Activated CD4-positive, alpha-beta T cell treated with anti-CD3 and anti-CD28 coated beads for 4 hours (primary cell): ENCODE measurements around the gene FAM200B.

Experiments
- DNase-seq, 2 donors: peaks; one replicate each; pipeline ENCODE4 v3.0.0-alpha.2; 2020

The FAM200B gene

DNA sequence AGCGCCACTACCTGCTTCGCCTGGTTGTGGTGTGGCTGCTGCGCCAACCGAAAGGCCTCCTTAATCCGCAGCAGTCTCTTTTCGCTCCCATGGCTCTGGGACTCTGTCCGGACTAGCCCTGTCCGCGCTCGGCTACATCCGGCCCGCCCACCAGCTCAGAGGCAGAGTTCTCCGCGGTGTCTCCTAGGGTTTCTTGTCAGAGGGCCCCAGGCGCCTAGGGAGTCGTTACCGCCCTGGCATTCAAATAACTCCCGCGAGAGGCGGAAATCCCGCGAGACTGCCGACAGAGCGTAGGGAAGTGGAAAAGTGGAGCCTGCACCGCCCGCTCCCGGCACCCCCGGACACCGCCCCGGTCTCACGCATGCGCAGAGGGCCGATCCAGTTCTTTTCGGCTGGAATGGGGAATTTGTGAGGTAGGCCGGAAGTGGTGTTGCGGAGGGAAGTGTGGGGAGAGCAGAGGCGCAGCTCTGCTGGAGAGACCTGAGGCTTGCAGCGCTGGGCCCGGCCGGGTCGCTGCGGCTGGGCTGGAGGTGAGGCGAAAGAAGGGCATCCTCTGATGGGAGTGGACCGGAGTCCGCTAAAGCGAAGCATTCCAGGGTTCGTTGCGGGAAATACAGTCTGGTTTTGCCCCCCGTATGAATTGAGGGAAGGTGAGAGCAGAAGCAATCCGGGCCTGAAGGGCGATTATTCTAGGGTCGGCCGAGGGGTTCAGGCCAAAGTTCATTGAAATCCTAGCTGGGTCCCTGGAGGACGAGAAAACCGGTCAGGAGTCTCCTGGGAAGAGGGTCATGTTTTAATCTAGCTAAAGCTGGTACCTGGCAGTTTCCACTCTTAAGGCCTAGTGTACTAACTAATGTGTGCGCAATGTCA, at the start of gene FAM200B:
TSS of gene FAM200B (plus strand) at position 456 of the 870 bp plus-strand sequence. CDS start 5,151 bp downstream, outside the sequence.
- DNase-seq = peak; percentile 94 to 98

- DNase-seq = no peak
Observed at GRCh38 chr4:15636818-15637217, 44.8 kb upstream of the FAM200B start.

DNA sequence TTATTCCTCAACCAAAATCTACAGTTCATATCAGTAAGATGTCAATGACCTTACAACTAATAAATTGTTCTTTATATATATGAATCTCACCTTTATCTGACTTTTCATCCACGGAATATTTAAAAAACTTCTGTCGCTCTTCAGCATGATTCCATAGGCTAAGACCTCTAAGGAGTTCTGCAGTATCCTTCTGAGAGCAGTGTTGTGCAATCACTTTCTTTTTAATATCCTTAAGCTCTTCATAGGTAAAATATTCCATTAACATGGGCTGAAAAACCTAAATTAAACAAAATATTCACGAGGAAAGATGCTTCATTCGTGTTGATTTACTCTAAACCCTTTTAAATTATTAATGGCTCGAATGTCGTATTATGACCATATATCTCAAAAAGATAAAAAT, 43.2 kb upstream of the FAM200B start:
- no peak for DNase-seq

GRCh38 chr4:15648600-15648999, 33.0 kb upstream of the FAM200B start:
- DNase-seq = no peak

DNA sequence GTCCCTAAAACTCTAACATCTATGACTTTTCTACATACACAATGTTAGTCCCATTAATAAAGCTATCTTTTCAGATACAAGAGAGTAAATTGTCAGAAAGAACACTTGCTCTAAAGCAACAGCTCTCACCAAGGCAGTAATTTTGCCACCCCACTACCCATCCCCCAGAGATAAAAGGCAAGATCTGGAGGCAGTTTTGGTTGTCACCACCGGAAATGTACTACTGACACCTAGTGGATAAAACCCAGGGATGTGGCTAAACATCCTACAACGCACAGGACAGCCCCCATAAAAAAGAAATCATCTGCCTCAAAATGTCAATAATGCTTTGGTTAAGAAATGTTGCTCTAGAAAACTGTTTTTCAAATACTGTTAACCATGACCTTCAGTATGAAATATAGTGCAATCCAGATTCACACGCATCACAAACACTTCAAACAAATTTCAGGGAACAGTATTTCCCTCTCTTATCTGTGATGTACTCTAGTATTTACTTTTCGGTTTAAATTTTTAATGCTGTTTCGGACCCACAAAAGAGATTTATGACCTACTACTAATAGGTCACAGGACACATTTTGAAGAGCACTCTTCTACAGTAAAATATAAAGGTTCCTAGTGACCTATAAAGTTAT, 31.6 kb upstream of the FAM200B start:
- DNase-seq = peak; percentile 45 to 56

DNA sequence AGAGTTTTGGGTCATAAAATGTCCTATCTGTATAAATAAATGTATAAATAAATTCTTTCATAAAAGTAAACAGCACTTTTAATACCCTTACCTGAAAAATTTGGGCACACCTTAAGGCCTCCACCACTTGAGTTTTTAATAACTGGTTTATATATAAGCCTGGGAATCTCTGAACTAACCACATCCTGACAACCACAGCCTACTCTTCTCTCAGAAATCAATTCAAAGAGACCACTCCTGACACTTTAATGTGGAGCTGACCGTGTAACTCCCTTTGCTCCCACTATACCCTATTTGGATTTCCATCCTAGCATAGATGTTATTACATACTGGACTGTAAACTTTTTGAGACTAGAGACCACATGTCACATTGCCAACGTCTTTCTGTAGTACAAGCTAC, 30.0 kb upstream of the FAM200B start:
- no peak for DNase-seq

- no peak for DNase-seq
Observed at GRCh38 chr4:15652191-15652590, 29.4 kb upstream of the FAM200B start.

DNA sequence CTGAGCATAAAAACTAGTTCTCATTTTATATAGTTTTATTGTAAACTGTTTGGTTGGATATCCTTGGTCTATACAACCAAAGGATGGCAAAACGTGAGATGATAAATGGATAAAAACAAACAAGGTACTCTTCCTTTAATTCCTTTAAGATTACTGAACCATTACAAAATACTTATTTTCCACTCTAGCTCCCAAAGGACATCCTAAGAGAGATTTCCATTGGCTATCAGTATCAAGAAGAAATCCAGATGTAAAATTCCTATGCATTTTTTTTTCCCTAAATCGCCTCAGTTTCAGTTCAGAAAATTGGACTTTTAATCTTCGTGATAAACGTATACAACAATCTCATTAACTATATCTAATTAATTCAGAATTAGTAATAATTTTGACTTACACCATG, 28.8 kb upstream of the FAM200B start:
- no peak for DNase-seq

DNA sequence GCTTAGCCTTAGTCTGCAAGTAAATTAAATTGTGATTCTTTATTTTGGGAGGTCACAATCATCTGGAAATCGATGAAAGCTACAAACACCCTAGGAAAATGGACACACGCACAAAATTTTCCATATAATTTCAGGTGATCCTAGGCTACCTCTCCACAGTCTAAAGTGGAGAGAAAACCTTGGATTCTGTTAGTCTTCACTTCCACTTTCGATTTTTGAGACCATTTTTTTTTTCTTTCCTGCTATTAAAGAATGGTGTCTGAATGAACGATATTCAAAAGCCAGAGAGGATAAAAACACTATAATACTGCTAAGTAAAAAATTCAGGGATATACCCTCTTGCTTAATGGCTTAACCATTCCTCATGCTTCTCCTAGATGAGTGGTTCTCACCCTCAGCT, 28.2 kb upstream of the FAM200B start:
- no peak for DNase-seq

DNA sequence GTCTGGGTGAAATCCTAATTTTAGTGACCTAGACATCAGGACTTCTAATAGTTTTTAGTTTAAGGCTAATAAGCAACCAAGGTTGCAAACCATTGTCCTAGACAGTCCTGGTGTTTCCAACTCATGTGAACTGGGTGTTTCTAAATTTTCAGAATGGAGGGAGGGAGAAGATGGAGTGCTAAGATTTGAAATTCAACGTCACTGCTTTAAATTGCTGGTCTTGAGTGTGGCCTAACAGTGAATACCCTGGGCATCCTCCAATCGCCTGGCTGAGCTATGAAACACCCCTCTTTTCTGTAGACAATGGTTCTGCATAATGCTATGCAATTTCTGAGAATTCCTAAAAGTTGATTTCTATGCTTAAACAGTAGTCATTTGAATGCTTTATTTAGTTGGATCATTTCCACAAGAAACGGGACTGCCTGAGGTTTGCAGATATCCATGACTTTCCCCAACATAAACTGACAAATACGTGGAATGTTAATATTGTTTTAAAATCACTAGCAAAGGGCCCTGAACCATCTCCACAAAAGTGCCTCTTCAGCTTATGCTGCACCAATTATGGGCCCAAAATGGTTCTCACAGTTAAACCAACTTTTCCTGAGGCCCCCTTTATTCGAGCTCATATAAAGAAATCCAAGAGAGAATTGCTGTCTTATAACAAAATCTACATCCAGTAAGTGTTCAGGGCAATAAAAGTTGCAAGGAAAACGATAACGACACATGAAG, 27.6 kb upstream of the FAM200B start:
- no peak for DNase-seq

GRCh38 chr4:15654593-15655222, 26.9 kb upstream of the FAM200B start:
- peak; percentile 30 to 31 for DNase-seq

GRCh38 chr4:15655223-15656037, 26.2 kb upstream of the FAM200B start, which contains the start of gene FBXL5:
FBXL5 (minus strand) TSS chr4:15655357; CDS start chr4:15655287, 70 bp downstream.
- DNase-seq = peak; percentile 73 to 81

DNA sequence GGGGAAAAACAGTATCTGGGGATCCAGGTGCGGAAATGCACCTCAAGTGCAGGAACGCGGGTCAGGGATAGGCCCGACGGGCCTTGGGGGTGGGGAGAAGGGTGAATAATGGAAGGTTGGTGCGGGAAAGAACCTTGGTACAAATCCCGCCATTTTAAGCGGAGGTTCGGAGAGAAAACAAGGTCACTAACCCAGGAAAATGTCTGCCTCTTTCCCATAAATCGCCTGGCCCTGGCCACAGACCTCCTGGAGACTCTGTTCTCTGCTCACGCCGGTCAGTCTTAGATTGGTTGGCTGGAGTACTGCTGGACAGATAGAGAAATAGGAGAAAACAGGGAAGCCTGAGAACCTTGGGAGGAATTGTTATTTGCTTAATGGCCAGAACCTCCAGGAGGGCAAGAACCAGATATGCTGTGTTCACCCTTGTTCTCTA, 25.6 kb upstream of the FAM200B start:
- DNase-seq = no peak

- no peak for DNase-seq
Observed at GRCh38 chr4:15657366-15657765, 24.3 kb upstream of the FAM200B start.

DNA sequence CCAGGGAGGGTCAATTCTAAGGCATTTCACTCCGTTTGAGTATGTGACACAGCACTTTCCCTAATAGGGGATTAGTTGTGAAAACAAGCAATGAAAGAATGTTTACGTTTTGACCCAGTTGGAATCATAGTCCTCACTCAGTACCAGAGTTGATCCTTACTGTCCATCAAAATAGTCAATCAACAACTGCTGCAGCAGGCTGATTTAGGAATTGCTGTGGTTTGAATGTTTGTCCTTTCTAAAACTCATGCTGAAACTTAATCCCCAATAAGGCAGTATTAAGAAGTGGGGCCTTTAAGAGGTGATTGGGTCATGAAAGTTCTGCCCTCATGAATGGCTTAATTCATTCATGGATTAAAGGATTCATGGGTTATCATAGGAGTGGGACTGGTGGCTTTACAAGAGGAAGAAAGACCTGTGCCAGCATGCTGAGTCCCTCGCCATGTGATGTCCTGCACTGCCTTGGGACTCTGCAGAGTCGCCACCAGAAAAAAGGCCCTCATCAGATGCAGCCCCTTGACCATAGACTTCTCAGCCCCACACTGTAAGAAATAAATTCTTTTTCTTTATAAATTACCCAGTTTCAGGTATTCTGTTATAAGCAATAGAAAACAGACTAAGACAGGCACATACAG, 23.4 kb upstream of the FAM200B start:
- no peak for DNase-seq

GRCh38 chr4:15658781-15659180, 22.8 kb upstream of the FAM200B start:
- DNase-seq = no peak

GRCh38 chr4:15659768-15660570, 21.7 kb upstream of the FAM200B start:
- no peak for DNase-seq

GRCh38 chr4:15665753-15666365, 15.8 kb upstream of the FAM200B start:
- no peak for DNase-seq

DNA sequence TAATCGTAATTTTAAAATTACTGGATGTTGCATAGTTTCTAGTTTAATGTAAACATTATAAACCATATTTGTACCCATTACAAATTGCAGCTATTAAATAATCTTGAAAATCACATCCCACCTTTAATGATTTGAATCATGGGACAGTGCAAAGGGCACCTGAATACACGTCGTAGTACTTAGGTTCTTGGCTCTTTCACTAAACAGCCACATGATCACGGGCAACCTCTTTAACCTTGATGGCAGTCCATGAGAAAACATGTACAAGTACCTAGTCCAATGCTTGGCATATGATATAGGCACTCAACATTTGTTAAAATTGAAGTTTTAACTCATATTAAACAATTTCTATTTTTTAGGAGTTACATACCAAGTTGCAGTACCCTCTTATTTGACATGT, 14.6 kb upstream of the FAM200B start:
- DNase-seq = no peak
